A549 (cell line): ENCODE results near the gene WNT5B.

Experiments used
- CEBPB ChIP-seq, 2 experiments: fragments of >200 bp in 1 of 2; sonication (Bioruptor Twin) in 1 of 2; formaldehyde crosslinking in 1 of 2; IDR thresholded peaks; 2 replicates each; pipeline ENCODE4 v1.6.1; 2012 to 2016
- CHD2 ChIP-seq: fragments of 150-350 bp; IDR thresholded peaks from 2 replicates; pipeline ENCODE4 v1.6.1; 2014; ENCODE audit warnings: low read length; ENCODE audit not compliant: partially characterized antibody
- HEYL ChIP-seq: fragments of 250-450 bp; sonication (Bioruptor Pico); IDR thresholded peaks from 2 replicates; pipeline ENCODE4 v1.8.0; 2021; ENCODE audit warnings: mild to moderate bottlenecking, moderate library complexity
- PHF8 ChIP-seq: fragments of 200-600 bp; sonication (generic); IDR thresholded peaks from 2 replicates; pipeline ENCODE4 v1.6.1; 2016; ENCODE audit warnings: low read depth, mild to moderate bottlenecking, antibody characterized with exemption, moderate library complexity, borderline replicate concordance
- POLR2A ChIP-seq: IDR thresholded peaks from 2 replicates; pipeline ENCODE4 v1.6.1; 2012; ENCODE audit warnings: mild to moderate bottlenecking, low read length
- REST ChIP-seq: fragments of 200-600 bp; sonication (generic); IDR thresholded peaks from 2 replicates; pipeline ENCODE4 v1.6.1; 2016; ENCODE audit warnings: antibody characterized with exemption, mild to moderate bottlenecking, moderate library complexity
- RFX5 ChIP-seq: fragments of 450-650 bp; IDR thresholded peaks from 2 replicates; pipeline ENCODE4 v1.7.1; 2014; ENCODE audit warnings: antibody characterized with exemption, mild to moderate bottlenecking, moderate library complexity
- TF ChIP-seq, protein P1 (sequence below): fragments of 150-350 bp; IDR thresholded peaks from 2 replicates; pipeline ENCODE4 v1.6.1; 2014; ENCODE audit warnings: low read depth, mild to moderate bottlenecking, low read length
- TF ChIP-seq, protein P2 (sequence below): fragments of >200 bp; sonication (Bioruptor Twin); formaldehyde crosslinking; IDR thresholded peaks from 3 replicates; pipeline ENCODE4 v1.5.1; 2016

GRCh38 chr12:1657688-1658087 is 28.7 kb downstream of the WNT5B start:
- TF ChIP-seq, protein P1, sequence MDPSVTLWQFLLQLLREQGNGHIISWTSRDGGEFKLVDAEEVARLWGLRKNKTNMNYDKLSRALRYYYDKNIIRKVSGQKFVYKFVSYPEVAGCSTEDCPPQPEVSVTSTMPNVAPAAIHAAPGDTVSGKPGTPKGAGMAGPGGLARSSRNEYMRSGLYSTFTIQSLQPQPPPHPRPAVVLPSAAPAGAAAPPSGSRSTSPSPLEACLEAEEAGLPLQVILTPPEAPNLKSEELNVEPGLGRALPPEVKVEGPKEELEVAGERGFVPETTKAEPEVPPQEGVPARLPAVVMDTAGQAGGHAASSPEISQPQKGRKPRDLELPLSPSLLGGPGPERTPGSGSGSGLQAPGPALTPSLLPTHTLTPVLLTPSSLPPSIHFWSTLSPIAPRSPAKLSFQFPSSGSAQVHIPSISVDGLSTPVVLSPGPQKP, result no peak
- TF ChIP-seq, protein P2, sequence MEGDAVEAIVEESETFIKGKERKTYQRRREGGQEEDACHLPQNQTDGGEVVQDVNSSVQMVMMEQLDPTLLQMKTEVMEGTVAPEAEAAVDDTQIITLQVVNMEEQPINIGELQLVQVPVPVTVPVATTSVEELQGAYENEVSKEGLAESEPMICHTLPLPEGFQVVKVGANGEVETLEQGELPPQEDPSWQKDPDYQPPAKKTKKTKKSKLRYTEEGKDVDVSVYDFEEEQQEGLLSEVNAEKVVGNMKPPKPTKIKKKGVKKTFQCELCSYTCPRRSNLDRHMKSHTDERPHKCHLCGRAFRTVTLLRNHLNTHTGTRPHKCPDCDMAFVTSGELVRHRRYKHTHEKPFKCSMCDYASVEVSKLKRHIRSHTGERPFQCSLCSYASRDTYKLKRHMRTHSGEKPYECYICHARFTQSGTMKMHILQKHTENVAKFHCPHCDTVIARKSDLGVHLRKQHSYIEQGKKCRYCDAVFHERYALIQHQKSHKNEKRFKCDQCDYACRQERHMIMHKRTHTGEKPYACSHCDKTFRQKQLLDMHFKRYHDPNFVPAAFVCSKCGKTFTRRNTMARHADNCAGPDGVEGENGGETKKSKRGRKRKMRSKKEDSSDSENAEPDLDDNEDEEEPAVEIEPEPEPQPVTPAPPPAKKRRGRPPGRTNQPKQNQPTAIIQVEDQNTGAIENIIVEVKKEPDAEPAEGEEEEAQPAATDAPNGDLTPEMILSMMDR, result no peak
- no peak for TF ChIP-seq CEBPB (IDR thresholded peaks at IDR 0.05)
- TF ChIP-seq REST, result no peak
- no peak for TF ChIP-seq RFX5
- no peak for TF ChIP-seq CHD2
- no peak for TF ChIP-seq POLR2A
- no peak for TF ChIP-seq PHF8
- TF ChIP-seq HEYL (CRISPR knock-in tag), result no peak
